HG02943 (cell line): ENCODE data around the gene OR10K1.

ENCODE experiments used
- ATAC-seq: cut with Tn5 transposase; IDR thresholded peaks from one replicate; pipeline ENCODE4 v1.9.1; 2021; ENCODE audit warnings: mild to moderate bottlenecking, low read depth, moderate library complexity; ENCODE audit not compliant: unreplicated experiment

The OR10K1 gene

GRCh38 chr1:158516966-158517365 is 55.3 kb downstream of the OR10K1 start:
- no peak for ATAC-seq
